Neural progenitor cell (in vitro differentiated cells): Measurements from ENCODE around the gene CPLX3.

ENCODE experiments used
- EZH2phosphoT487 ChIP-seq: fragments of 200-600 bp; sonication (generic); IDR thresholded peaks from 2 replicates; pipeline ENCODE4 v1.6.1; 2017; ENCODE audit warnings: antibody characterized with exemption
- TF ChIP-seq, protein P1 (sequence below): fragments of 200-600 bp; sonication (generic); IDR thresholded peaks from 2 replicates; pipeline ENCODE4 v1.5.1; 2017; ENCODE audit warnings: antibody characterized with exemption, mild to moderate bottlenecking

DNA sequence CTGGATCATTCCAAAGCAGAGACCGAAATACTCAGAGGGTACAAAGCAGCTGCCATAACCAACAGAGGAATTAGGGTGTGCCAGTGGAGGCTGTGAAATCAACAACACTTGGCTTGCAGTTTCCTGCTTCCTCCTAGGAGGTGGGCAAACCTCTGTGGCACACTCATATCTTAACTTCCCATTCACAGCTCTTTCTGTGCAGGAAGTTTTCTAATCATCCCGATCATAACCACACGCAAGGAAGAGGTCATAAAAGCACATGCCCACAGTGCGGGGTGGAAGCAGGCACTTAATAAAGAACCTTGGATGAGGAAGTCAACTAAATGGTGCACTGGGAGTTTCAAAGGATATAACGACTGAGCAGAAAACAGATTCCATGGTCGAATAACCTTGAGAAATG lies 41.6 kb downstream of the CPLX3 start:
- TF ChIP-seq, protein P1, sequence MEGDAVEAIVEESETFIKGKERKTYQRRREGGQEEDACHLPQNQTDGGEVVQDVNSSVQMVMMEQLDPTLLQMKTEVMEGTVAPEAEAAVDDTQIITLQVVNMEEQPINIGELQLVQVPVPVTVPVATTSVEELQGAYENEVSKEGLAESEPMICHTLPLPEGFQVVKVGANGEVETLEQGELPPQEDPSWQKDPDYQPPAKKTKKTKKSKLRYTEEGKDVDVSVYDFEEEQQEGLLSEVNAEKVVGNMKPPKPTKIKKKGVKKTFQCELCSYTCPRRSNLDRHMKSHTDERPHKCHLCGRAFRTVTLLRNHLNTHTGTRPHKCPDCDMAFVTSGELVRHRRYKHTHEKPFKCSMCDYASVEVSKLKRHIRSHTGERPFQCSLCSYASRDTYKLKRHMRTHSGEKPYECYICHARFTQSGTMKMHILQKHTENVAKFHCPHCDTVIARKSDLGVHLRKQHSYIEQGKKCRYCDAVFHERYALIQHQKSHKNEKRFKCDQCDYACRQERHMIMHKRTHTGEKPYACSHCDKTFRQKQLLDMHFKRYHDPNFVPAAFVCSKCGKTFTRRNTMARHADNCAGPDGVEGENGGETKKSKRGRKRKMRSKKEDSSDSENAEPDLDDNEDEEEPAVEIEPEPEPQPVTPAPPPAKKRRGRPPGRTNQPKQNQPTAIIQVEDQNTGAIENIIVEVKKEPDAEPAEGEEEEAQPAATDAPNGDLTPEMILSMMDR, result no peak
- no peak for TF ChIP-seq EZH2phosphoT487
